Measurements from ENCODE around the gene LRRC25.

The LRRC25 gene

GRCh38 chr19:18393836-18394235 is 3.6 kb downstream of the LRRC25 start:
- no peaks in the 10 kb centered on the region; the same call in 1 of the 2 replicates for H3K36me3 ChIP-seq (ENCODE audit: control insufficient read depth, insufficient read depth, low read length)
- H3K27ac ChIP-seq (ENCODE audit: low read depth, low read length): no peak overlapping the region
- no peak overlapping the region for H3K9ac ChIP-seq (ENCODE audit: low read depth, low read length)
- no peaks in the 10 kb centered on the region for H3K4me1 ChIP-seq (ENCODE audit: control insufficient read depth, insufficient read depth, low read length)
- no peaks in the 10 kb centered on the region for H3K9me3 ChIP-seq (ENCODE audit: control insufficient read depth, insufficient read depth, low read length)
- H3K4me3 ChIP-seq (ENCODE audit: low read depth, low read length): no peak overlapping the region
- no peaks in the 10 kb centered on the region; the same call in 1 of the 2 replicates for H3K27me3 ChIP-seq (ENCODE audit: control insufficient read depth, insufficient read depth, low read length)

GRCh38 chr19:18392926-18393325 is 4.5 kb downstream of the LRRC25 start:
- Histone ChIP-seq H3K9ac (ENCODE audit: low read depth, low read length) (no peak overlapping the region), H3K36me3 (ENCODE audit: control insufficient read depth, insufficient read depth, low read length) (no peaks in the 10 kb centered on the region; the same call in 1 of the 2 replicates), H3K4me1 (ENCODE audit: control insufficient read depth, insufficient read depth, low read length) (no peaks in the 10 kb centered on the region), H3K9me3 (ENCODE audit: control insufficient read depth, insufficient read depth, low read length) (no peaks in the 10 kb centered on the region), H3K4me3 (ENCODE audit: low read depth, low read length) (no peak overlapping the region), H3K27me3 (ENCODE audit: control insufficient read depth, insufficient read depth, low read length) (peaks cover 7% of the 10 kb centered on the region), H3K27ac (ENCODE audit: low read depth, low read length) (no peak overlapping the region)

DNA sequence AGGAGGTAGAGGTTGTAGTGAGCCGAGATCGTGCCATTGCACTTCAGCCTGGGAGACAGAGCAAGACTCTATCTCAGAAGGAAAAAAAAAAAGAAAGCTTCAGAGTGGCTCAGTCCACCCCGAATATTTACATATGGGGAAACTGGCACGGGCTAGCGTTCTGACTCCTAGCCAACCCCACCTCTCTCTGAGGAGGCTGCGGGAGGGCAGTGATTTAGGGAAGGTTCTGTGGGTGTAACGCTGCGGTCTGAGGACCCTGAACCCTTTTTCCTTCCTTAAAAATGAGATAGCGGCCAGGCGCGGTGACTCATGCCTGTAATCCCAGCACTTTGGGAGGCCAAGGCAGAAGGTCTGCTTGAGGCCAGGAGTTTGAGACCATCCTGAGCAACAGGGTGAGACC is 5.0 kb downstream of the LRRC25 start:
- Histone ChIP-seq H3K4me3 (ENCODE audit: low read depth, low read length) (no peak overlapping the region), H3K4me1 (ENCODE audit: control insufficient read depth, insufficient read depth, low read length) (no peaks in the 10 kb centered on the region), H3K9ac (ENCODE audit: low read depth, low read length) (no peak overlapping the region), H3K36me3 (ENCODE audit: control insufficient read depth, insufficient read depth, low read length) (no peaks in the 10 kb centered on the region; the same call in 1 of the 2 replicates), H3K27me3 (ENCODE audit: control insufficient read depth, insufficient read depth, low read length) (peaks cover 12% of the 10 kb centered on the region), H3K27ac (ENCODE audit: low read depth, low read length) (no peak overlapping the region), H3K9me3 (ENCODE audit: control insufficient read depth, insufficient read depth, low read length) (no peaks in the 10 kb centered on the region)

DNA sequence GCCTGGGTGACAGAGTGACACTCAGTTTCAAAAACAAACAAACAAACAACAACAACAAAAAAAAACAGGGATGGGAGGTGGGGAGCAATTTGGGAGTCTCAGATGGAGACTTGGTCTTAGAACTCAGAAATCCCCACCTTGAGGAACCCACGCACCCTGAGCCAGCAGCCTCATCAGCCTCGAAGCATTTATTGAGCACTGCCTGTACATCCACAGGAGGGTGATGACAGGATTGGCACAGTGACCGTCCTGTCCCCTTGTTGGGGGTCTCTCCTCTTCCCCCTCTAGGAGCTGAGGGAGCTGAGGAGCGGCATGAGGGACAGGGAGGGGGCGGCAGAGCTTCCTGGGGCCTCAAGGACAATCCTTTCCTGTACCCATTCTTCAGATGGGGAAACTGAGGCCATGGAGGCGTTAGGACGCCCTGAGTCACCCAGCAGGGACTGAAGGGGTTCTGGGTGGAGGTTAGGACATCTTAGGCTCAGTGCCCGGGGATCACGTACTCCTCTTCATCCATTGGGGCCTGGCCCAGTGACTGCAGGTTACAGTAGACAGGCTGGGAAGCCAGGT is 5.8 kb downstream of the LRRC25 start:
- Histone ChIP-seq H3K4me3 (ENCODE audit: low read depth, low read length) (no peak overlapping the region), H3K27ac (ENCODE audit: low read depth, low read length) (no peak overlapping the region), H3K4me1 (ENCODE audit: control insufficient read depth, insufficient read depth, low read length) (no peaks in the 10 kb centered on the region), H3K9me3 (ENCODE audit: control insufficient read depth, insufficient read depth, low read length) (no peaks in the 10 kb centered on the region), H3K9ac (ENCODE audit: low read depth, low read length) (no peak overlapping the region), H3K27me3 (ENCODE audit: control insufficient read depth, insufficient read depth, low read length) (peaks cover 21% of the 10 kb centered on the region), H3K36me3 (ENCODE audit: control insufficient read depth, insufficient read depth, low read length) (no peaks in the 10 kb centered on the region; the same call in 1 of the 2 replicates)

GRCh38 chr19:18390065-18390907 is 7.1 kb downstream of the LRRC25 start:
- Histone ChIP-seq H3K27me3 (ENCODE audit: control insufficient read depth, insufficient read depth, low read length) (peaks cover 22% of the 10 kb centered on the region), H3K9ac (ENCODE audit: low read depth, low read length) (no peak overlapping the region), H3K9me3 (ENCODE audit: control insufficient read depth, insufficient read depth, low read length) (no peaks in the 10 kb centered on the region), H3K36me3 (ENCODE audit: control insufficient read depth, insufficient read depth, low read length) (no peaks in the 10 kb centered on the region; the same call in 1 of the 2 replicates), H3K27ac (ENCODE audit: low read depth, low read length) (no peak overlapping the region), H3K4me3 (ENCODE audit: low read depth, low read length) (no peak overlapping the region), H3K4me1 (ENCODE audit: control insufficient read depth, insufficient read depth, low read length) (peaks cover 4% of the 10 kb centered on the region; the same call in 1 of the 2 replicates)

GRCh38 chr19:18389726-18390064 is 7.7 kb downstream of the LRRC25 start:
- Histone ChIP-seq H3K27ac (ENCODE audit: low read depth, low read length) (no peak overlapping the region), H3K27me3 (ENCODE audit: control insufficient read depth, insufficient read depth, low read length) (peaks cover 22% of the 10 kb centered on the region), H3K36me3 (ENCODE audit: control insufficient read depth, insufficient read depth, low read length) (no peaks in the 10 kb centered on the region; the same call in 1 of the 2 replicates), H3K4me3 (ENCODE audit: low read depth, low read length) (no peak overlapping the region), H3K9me3 (ENCODE audit: control insufficient read depth, insufficient read depth, low read length) (no peaks in the 10 kb centered on the region), H3K9ac (ENCODE audit: low read depth, low read length) (no peak overlapping the region), H3K4me1 (ENCODE audit: control insufficient read depth, insufficient read depth, low read length) (peaks cover 4% of the 10 kb centered on the region; the same call in 1 of the 2 replicates)

DNA sequence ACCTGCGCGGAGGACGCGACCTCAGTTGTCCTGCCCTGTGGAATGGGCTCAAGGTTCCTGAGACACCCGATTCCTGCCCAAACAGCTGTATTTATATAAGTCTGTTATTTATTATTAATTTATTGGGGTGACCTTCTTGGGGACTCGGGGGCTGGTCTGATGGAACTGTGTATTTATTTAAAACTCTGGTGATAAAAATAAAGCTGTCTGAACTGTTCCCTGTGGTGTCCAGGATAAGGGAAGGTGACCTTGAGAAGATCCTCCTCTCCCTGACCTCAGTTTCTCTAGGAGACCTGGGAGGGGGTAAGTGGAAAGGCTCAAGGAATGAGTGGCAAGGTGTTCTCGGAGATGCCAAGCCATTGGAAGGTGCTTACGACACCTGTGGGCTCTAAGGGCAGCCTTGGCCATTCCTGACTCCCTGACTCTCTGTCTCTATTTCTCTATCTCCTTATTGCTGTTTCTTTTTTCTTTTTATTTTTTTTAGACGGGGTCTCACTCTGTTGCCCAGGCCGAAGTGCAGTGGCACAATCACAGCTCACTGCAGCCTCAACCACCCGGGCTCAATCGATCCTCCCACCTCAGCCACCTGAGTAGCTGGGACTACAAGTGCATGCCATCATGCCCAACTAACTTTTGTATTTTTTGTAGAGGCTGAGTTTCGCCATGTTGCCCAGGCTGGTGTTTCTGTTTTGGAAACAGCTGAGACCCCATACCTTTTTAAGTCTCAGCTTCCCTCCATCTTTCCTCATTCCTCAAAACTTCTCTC is 8.3 kb downstream of the LRRC25 start:
- H3K27me3 ChIP-seq (ENCODE audit: control insufficient read depth, insufficient read depth, low read length): peaks cover 22% of the 10 kb centered on the region
- H3K9ac ChIP-seq (ENCODE audit: low read depth, low read length): no peak overlapping the region
- no peak overlapping the region for H3K4me3 ChIP-seq (ENCODE audit: low read depth, low read length)
- no peak overlapping the region for H3K27ac ChIP-seq (ENCODE audit: low read depth, low read length)
- no peaks in the 10 kb centered on the region for H3K9me3 ChIP-seq (ENCODE audit: control insufficient read depth, insufficient read depth, low read length)
- H3K36me3 ChIP-seq (ENCODE audit: control insufficient read depth, insufficient read depth, low read length): no peaks in the 10 kb centered on the region; the same call in 1 of the 2 replicates
- peaks cover 4% of the 10 kb centered on the region; the same call in 1 of the 2 replicates for H3K4me1 ChIP-seq (ENCODE audit: control insufficient read depth, insufficient read depth, low read length)

GRCh38 chr19:18388100-18388959 is 9.1 kb downstream of the LRRC25 start:
- Histone ChIP-seq H3K9me3 (ENCODE audit: control insufficient read depth, insufficient read depth, low read length) (no peaks in the 10 kb centered on the region), H3K36me3 (ENCODE audit: control insufficient read depth, insufficient read depth, low read length) (no peaks in the 10 kb centered on the region; the same call in 1 of the 2 replicates), H3K4me3 (ENCODE audit: low read depth, low read length) (peak overlapping the region; percentile 56; the same call in 1 of the 2 replicates), H3K9ac (ENCODE audit: low read depth, low read length) (no peak overlapping the region), H3K27me3 (ENCODE audit: control insufficient read depth, insufficient read depth, low read length) (peaks cover 22% of the 10 kb centered on the region), H3K27ac (ENCODE audit: low read depth, low read length) (no peak overlapping the region), H3K4me1 (ENCODE audit: control insufficient read depth, insufficient read depth, low read length) (peaks cover 4% of the 10 kb centered on the region; the same call in 1 of the 2 replicates)

DNA sequence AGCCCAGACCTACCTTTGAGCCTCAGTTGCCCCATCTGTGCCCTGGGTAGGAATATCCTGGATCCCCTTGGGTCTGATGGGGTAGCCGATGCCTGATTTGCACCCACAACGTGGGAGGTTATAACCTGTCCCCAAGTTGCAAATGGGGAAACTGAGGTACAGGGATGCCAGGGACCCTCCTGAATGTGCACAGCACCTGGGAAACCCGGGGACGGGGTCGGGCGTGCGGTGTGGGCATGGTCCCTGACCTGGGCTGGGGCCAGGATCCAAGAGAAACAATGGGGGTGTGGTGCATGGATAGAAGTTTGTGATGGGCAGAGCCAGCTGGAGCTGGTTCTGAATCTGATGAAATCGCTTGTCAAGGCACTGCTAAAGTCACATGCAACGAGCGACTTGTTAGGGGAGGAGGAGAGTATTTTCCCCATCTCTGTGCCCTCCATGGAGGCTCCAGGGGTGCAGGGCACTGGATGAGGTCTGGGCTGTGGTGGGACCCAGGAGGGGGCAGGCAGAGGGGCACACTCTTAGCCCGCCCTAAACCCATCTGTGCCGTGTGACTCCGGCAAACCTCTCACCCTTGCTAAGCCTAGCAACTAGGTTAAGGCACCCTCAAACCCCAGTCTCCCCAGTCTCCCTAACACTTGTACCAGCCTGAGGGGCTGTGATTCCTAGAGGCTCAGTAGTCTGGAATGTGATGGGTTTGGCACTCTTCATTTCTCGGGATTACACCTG is 10.7 kb downstream of the LRRC25 start:
- no peaks in the 10 kb centered on the region; the same call in 1 of the 2 replicates for H3K36me3 ChIP-seq (ENCODE audit: control insufficient read depth, insufficient read depth, low read length)
- H3K27ac ChIP-seq (ENCODE audit: low read depth, low read length): no peak overlapping the region

More for the DNA sequence above, 10.7 kb downstream of the LRRC25 start:
- Histone ChIP-seq H3K9me3 (ENCODE audit: control insufficient read depth, insufficient read depth, low read length) (no peaks in the 10 kb centered on the region), H3K9ac (ENCODE audit: low read depth, low read length) (no peak overlapping the region), H3K27me3 (ENCODE audit: control insufficient read depth, insufficient read depth, low read length) (peaks cover 22% of the 10 kb centered on the region), H3K4me3 (ENCODE audit: low read depth, low read length) (peak overlapping the region; percentile 40; the same call in 1 of the 2 replicates), H3K4me1 (ENCODE audit: control insufficient read depth, insufficient read depth, low read length) (peaks cover 4% of the 10 kb centered on the region; the same call in 1 of the 2 replicates)

Data from HUES48 (cell line).